ENCODE data around the gene DNAJB14.
"Not testable (repeated sequence)": the region's sequence is repeated elsewhere in the genome, so short reads cannot be mapped to it uniquely, and the experiment has no call there.

The DNAJB14 gene

GRCh38 chr4:99946356-99947189, at the start of gene DNAJB14:
DNAJB14 (minus strand) TSS chr4:99946618; CDS start chr4:99946571, 47 bp downstream.
- DNase-seq (ENCODE audit: low read depth), result peak; percentile 70

GRCh38 chr4:99991741-99992140, 45.3 kb upstream of the DNAJB14 start:
- DNase-seq (ENCODE audit: low read depth), result no peak

- DNase-seq (ENCODE audit: low read depth), result no peak
Measured at GRCh38 chr4:99987681-99988080, 41.3 kb upstream of the DNAJB14 start.

DNA sequence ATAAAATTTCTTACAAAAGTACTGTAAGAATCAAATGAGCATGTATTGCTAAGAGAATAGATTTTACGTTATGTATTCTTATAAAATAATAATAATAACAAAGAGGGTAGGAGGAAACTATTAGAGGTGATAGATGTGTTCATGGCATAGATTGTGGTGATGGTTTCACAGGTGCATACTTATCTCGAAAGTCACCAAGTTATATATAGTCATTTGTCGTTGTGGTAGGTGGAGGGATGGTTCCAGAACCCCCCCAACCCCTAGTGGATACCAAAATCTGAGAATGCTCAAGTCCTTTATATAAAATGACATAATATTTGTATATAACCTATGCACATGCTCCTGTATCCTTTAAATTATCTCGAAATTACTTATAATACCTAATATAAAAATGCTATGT, 40.4 kb upstream of the DNAJB14 start:
- no peak for DNase-seq (ENCODE audit: low read depth)

GRCh38 chr4:99983289-99983943, 37.0 kb upstream of the DNAJB14 start:
- DNase-seq (ENCODE audit: low read depth), result no peak

- no peak for DNase-seq (ENCODE audit: low read depth)
Measured at GRCh38 chr4:99979872-99980271, 33.5 kb upstream of the DNAJB14 start.

DNA sequence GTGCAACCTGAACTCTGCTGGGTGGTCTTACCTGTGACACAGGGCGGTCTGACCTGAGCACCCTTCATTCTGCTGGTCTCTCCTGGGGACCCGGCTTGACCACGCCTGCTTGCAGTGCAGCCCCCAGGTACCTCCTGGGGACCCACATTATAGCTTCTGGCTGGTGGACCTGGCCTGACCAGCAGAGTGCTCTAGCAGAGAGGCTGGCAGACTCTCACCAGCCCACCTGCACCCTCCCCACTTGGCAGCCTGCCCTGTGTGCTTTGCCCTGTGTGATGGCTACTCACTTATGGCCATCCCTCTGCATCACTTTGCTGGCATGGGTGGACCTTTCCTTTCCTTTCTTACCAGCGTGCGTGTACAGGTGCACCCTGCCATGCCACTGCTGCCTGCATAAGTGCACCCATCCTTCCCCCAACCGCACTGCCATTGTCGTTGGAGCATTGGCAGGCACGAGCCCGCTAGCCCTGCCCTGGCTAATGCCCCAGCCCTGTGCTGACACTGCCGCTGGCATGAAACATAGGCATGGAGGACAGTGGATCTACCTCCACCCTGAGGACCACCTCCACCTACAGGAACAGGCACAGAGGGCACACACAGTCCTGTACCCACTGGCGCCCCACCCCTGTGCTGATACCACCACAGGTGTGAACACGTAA, 25.2 kb upstream of the DNAJB14 start:
- DNase-seq (ENCODE audit: low read depth), result no peak

- DNase-seq (ENCODE audit: low read depth), result no peak
Measured at GRCh38 chr4:99968330-99968729, 21.9 kb upstream of the DNAJB14 start.

GRCh38 chr4:99966692-99967091, 20.3 kb upstream of the DNAJB14 start:
- no peak for DNase-seq (ENCODE audit: low read depth)

GRCh38 chr4:99965674-99966350, 19.4 kb upstream of the DNAJB14 start:
- DNase-seq (ENCODE audit: low read depth), result no peak

DNA sequence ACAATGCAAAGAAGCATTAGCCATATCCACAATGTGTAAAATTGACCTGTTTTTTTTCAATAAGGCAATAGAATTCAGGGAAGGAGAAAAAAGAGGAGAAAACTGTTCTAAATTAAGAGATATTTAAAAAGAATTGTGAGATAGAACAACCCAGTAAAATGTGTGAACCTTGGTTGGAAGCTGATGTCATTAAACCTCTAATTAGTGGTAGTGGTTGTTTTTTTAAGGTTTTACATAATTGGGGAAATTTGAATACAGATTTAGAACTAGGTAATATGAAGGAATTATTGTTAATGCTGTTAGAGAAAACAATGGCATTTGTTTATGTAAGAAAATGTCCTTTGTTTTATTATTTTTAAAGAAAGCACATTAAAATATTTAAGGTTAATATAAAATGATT, 18.8 kb upstream of the DNAJB14 start:
- no peak for DNase-seq (ENCODE audit: low read depth)

DNA sequence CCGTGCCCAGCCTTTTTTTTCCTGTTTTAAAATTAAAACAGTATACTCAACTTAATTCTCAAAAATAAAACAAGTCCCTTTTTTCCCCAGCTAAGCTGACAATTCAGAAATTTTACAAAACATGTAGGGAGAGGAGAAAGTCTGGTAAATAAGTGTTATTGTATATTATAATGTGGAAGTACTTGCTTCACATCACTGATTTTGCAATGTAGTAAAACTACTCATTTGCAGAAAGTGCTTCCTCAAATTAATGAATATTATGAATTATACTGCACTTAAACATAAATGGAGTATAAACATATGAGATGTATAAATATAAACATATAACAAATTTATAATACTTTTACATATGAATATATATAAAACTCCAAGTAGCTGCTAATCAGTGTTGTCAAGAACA, 15.3 kb upstream of the DNAJB14 start:
- DNase-seq (ENCODE audit: low read depth), result no peak

- no peak for DNase-seq (ENCODE audit: low read depth)
Measured at GRCh38 chr4:99960648-99961047, 14.2 kb upstream of the DNAJB14 start.

- DNase-seq (ENCODE audit: low read depth), result not testable (repeated sequence)
Measured at GRCh38 chr4:99958207-99958606, 11.8 kb upstream of the DNAJB14 start.

DNA sequence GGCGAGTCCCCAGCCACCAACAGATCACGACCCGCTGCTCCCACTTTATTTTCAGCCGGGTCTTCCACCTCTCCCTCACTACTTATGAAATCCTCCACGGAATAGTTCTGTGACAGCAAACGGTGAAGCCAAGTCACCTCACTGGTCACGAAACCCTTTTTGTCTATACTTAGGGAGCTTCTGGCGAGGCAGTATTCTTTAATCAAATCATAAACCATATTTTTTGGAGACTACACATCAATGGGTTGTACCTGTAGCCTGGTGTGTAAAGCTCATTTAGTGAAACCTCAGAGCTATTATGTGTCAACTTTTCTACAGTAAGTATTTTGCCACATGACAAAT, 4.5 kb upstream of the DNAJB14 start:
- DNase-seq (ENCODE audit: low read depth), result no peak

DNA sequence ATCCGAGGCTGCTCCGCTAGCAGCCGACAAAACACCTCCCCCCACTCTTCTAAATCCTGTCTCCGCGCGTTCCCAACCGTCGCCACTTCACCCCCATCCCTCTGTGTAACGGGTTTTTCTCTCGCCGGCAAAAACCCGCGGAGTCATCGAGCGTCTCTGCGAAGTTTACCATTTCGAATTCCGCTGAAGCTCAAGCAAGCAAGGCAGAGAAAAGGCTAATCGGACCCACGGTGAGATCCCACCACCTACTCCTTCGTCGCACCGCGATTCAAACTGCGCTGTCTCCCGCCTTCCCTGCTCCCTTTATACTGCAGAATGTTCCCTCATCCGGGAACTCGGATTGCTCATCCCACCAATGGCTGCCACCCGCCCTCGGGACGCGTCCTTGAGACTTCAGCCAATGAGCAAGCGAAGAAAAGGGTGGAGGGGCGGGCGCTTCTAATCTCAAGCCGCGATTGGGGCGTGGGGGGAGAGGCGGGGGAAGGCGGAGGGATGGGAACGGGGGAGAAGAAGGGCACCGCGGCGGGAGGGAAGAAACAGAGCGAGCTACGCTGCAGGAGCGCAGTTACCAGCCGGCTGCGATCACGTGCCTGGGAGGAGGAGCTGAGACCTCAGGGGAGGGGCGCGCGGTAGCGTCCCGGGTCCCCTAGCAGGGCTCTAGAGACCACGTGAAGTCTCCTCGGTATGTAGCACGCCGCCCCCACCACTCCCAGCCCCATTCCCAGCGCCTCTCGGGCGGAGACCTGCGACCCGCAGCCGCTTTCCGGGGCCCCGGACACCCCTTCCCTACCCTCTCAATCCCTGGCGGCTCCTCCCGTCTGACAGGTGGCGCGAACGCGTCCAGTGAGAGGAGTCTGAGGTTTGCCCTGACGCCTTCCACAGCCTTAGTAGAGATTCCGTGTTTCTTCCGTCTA, 3.8 kb upstream of the DNAJB14 start, which contains the start of gene H2AZ1:
Gene H2AZ1, minus strand, starts transcription at position 277 of the 914 bp plus-strand sequence. Its CDS starts 105 bp downstream, at position 172.
- DNase-seq (ENCODE audit: low read depth), result peak; percentile 97

GRCh38 chr4:99949034-99949998, 2.9 kb upstream of the DNAJB14 start:
- DNase-seq (ENCODE audit: low read depth), result peak; percentile 80

- no peak for DNase-seq (ENCODE audit: low read depth)
Measured at GRCh38 chr4:99947608-99948007, 1.2 kb upstream of the DNAJB14 start.

DNA sequence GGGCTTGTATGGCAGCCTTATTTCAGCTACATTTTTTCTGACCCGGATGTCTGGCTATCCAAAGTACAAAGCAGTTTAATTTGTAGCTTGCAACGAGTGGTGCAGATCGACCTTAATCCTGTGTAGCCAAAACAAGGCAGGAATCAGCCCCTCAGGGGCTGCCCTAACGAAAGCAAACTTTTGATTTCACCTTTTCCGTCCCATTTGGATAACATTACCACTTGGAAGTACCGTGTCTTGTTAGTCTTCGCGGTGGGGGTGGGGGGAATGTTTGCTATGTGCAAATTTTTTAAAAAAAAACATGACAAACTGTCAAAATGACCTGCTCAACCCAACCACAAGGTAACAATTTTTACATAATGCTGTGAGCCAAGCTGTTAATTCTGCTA, 766 bp upstream of the DNAJB14 start:
- no peak for DNase-seq (ENCODE audit: low read depth)

- peak; percentile 11 for DNase-seq (ENCODE audit: low read depth)
Measured at GRCh38 chr4:99945718-99946355, 581 bp downstream of the DNAJB14 start.

Data from activated T-cell treated with anti-CD3 and anti-CD28 coated beads for 1 hour (primary cell).